Gastroesophageal sphincter (tissue), 3 donors: ENCODE data around the gene WDR90.

Experiments used
- POLR2A ChIP-seq, 2 donors: fragments of 450-650 bp; IDR thresholded peaks; one replicate each; pipeline ENCODE4 v1.6.1; 2017; ENCODE audit warnings: antibody characterized with exemption in 2 of 2, mild to moderate bottlenecking in 2 of 2, moderate library complexity in 1 of 2
- POLR2AphosphoS5 ChIP-seq: sonication (generic); formaldehyde crosslinking; IDR thresholded peaks from one replicate; pipeline ENCODE4 v1.6.1; 2017; ENCODE audit warnings: antibody characterized with exemption
- TF ChIP-seq, protein P1 (sequence below), 4 experiments: fragments of 200-600 bp in 2 of 4; fragments of 450-650 bp in 2 of 4; sonication (generic) in 1 of 4; IDR thresholded peaks; one replicate each; pipeline ENCODE4 v1.5.1; 2017 to 2019; ENCODE audit warnings: antibody characterized with exemption in 4 of 4, mild to moderate bottlenecking in 2 of 4, moderate library complexity in 2 of 4

DNA sequence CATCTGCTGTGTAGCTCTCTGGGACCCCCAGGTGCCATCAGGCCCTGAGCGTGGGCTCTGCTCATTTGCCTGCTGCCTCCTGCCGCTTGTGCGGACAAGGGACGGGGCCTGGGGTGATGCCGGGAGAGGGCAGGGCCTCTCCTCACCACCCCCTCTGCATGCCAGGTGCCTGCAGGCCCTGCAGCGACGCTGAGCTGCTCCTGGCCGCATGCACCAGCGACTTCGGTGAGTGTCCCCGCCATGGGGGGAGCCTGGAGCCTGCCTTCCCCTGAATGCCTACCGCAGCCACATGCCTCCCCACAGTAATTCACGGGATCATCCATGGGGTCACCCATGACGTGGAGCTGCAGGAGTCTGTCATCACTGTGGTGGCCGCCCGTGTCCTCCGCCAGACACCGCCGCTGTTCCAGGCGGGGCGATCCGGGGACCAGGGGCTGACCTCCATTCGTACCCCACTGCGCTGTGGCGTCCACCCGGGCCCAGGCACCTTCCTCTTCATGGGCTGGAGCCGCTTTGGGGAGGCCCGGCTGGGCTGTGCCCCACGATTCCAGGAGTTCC is 67.7 kb downstream of the WDR90 start:
- TF ChIP-seq, protein P1, sequence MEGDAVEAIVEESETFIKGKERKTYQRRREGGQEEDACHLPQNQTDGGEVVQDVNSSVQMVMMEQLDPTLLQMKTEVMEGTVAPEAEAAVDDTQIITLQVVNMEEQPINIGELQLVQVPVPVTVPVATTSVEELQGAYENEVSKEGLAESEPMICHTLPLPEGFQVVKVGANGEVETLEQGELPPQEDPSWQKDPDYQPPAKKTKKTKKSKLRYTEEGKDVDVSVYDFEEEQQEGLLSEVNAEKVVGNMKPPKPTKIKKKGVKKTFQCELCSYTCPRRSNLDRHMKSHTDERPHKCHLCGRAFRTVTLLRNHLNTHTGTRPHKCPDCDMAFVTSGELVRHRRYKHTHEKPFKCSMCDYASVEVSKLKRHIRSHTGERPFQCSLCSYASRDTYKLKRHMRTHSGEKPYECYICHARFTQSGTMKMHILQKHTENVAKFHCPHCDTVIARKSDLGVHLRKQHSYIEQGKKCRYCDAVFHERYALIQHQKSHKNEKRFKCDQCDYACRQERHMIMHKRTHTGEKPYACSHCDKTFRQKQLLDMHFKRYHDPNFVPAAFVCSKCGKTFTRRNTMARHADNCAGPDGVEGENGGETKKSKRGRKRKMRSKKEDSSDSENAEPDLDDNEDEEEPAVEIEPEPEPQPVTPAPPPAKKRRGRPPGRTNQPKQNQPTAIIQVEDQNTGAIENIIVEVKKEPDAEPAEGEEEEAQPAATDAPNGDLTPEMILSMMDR (IDR thresholded peaks at IDR 0.05): no peak
- TF ChIP-seq POLR2AphosphoS5 (no peak), POLR2A (IDR thresholded peaks at IDR 0.05) (no peak)
